PC-9 (cell line): Measurements from ENCODE around the gene HOXD4.

ENCODE experiments used
- EZH2 ChIP-seq: fragments of 200-600 bp; sonication (generic); IDR thresholded peaks from 2 replicates; pipeline ENCODE4 v1.8.0; 2017; ENCODE audit warnings: antibody characterized with exemption, low read depth
- TF ChIP-seq, protein P1 (sequence below): fragments of 200-600 bp; sonication (generic); conservative IDR thresholded peaks from 2 replicates; pipeline ENCODE4 v1.6.1; 2017; ENCODE audit warnings: mixed run types, antibody characterized with exemption, mild to moderate bottlenecking, moderate library complexity

DNA sequence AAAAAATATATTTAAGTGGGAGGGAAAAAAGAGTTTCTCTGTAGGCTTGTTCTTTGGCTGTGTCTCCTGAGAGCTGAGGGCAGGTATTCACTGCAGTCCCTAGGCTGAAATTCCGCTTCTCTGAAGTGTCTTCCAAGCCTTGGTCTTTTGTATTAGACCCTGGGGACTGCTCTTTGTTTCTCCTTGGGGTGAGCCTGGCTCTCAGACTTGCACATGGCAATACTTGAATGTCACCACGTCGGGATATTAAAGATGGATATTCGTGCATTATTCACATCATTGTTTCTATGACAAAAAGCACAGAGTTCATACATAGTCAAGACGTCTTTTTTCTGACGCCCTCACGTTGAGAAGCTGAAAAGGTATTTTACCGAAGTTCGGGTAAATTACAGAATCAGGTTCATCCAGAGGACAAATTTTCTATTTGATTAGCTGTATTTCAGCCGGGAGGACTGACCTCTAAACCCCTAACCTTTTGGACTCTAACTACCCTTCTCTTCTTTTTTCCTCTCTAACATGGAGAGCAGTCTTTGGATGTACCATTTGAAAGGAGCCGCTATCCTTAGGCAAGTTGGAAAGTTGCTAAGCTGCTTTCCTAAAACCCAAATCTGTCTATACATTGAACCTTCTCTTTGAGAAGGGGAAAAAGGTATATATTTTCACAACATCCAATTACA lies 3.4 kb downstream of the HOXD4 start:
- TF ChIP-seq EZH2: no peak
- TF ChIP-seq, protein P1, sequence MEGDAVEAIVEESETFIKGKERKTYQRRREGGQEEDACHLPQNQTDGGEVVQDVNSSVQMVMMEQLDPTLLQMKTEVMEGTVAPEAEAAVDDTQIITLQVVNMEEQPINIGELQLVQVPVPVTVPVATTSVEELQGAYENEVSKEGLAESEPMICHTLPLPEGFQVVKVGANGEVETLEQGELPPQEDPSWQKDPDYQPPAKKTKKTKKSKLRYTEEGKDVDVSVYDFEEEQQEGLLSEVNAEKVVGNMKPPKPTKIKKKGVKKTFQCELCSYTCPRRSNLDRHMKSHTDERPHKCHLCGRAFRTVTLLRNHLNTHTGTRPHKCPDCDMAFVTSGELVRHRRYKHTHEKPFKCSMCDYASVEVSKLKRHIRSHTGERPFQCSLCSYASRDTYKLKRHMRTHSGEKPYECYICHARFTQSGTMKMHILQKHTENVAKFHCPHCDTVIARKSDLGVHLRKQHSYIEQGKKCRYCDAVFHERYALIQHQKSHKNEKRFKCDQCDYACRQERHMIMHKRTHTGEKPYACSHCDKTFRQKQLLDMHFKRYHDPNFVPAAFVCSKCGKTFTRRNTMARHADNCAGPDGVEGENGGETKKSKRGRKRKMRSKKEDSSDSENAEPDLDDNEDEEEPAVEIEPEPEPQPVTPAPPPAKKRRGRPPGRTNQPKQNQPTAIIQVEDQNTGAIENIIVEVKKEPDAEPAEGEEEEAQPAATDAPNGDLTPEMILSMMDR: no peak
